Measurements from ENCODE around the gene STAT6.

STAT6 gene

DNA sequence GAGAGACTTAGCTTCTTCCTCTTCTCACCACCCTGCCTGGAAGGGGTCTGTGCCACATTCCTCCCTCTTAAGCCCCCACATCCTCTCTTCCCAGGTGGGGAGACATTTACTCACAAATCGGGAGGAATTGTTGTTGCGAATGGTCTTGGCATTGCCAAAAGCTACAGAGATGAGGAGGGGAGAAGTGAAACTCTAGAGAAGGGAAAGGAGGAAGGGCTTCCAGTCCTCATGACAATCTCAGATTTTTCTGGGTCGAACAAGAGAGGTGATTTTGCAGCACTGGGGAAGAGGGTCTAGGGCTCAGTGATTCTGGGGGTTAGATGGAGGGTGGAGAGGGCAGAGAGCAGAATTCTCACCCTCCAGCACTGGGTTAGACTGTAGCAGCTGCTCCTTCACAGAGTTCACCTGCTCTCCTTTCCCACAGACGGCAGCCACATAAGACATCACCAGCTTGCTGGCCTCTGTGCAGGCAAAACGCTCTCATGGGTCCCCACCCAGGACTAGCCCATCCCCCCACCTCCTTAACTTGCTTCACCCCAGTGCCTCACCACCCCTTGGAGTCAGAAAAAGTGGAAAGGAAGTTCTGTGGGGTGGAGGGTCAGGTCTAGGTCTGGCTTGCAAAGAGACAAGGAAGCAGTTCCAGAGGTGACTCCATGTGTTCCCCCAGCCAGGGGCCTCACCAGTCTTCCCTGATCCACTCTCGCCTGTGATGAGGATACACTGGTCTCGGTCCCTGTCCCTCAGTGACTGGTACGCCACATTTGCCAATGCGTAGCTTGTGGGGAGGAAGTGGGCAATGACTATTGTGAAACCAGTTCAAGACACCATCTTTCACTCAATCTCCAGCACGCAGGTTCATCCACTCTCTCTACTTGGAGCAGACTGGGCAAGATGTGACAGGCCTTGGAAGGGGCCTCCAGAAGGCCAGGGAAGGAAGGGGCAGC lies 63.9 kb downstream of the STAT6 start:
- DNase-seq: no peak

DNA sequence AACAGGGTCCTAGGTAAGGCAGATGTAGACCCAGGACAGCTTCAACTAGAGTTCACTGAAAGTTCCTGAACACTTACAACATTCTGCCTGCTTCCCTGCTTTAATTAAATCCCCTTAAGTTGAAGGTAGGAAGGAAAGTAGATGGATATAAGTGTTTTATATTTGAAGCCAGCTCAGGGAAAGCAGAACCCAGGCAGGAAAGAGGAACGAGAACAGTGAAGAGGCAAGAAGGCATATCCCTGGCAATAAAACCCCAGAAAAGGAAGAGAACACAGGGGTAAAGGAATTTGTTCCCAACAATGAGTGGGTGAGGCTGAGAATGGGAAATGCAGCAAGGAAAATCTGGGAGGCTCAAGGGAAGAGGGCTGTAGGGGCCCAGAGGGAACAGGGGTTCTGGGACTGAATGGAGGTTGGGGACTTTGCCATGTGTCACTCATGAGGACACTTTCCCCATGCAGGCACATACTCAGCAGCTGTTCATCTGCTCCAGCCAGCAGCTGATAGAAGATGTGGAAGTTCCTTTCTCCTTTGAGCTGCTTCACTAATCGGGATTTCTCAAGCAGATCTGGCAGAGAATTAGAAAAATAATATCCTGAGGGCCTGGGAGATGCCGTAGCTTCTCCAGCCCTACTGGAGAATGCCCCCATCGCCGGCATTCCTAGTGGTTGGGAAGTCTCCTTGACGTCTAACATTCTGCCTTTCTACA lies 64.9 kb downstream of the STAT6 start:
- DNase-seq: no peak

Measured in NCI-H2029 treated with DMSO at 0.1 percent for 48 hours (cell line).